Gastroesophageal sphincter (tissue), 4 donors: ENCODE results near the gene CLEC4M. TPM values are rescaled to one million over a fixed set of nuclear protein-coding genes. Genes with fewer than 3 reads are reported as not detected.
A peak's percentile ranks its signal among the peaks of the same experiment; 100 is the strongest.

ENCODE experiments used
- ATAC-seq: fragments of 150-250 bp; one replicate; pipeline ENCODE4 v1.9.1; 2016; ENCODE audit warnings: mild to moderate bottlenecking, moderate library complexity
- H3K27ac ChIP-seq, 4 donors: fragments of 200-600 bp; sonication (generic) in 3 of 4; 1 replicate in 3 of 4; 2 replicates in 1 of 4; pipeline ENCODE4 v1.5.1; 2016 to 2019
- H3K27me3 ChIP-seq: fragments of 200-600 bp; sonication (generic); one replicate; pipeline ENCODE4 v1.5.1; 2019
- H3K36me3 ChIP-seq, 2 donors: fragments of 200-600 bp; sonication (generic); one replicate each; pipeline ENCODE4 v1.5.1; 2019; ENCODE audit warnings: control low read depth in 1 of 2
- H3K4me1 ChIP-seq, 3 donors: fragments of 200-600 bp; sonication (generic); 1 replicate in 2 of 3; 2 replicates in 1 of 3; pipeline ENCODE4 v1.5.1; 2016 to 2019; ENCODE audit warnings: control low read depth in 2 of 3
- H3K4me3 ChIP-seq, 2 donors: fragments of 200-600 bp; sonication (generic); one replicate each; pipeline ENCODE4 v1.5.1; 2019; ENCODE audit warnings: mild to moderate bottlenecking in 1 of 2, moderate library complexity in 1 of 2
- H3K9me3 ChIP-seq, 3 donors: fragments of 200-600 bp; sonication (generic); one replicate each; pipeline ENCODE4 v1.5.1; 2017 to 2019; ENCODE audit warnings: control low read depth in 2 of 3
- EP300 ChIP-seq: sonication (generic); formaldehyde crosslinking; IDR thresholded peaks from one replicate; pipeline ENCODE4 v1.6.1; 2017; ENCODE audit warnings: antibody characterized with exemption, mild to moderate bottlenecking
- POLR2A ChIP-seq, 2 donors: fragments of 450-650 bp; IDR thresholded peaks; one replicate each; pipeline ENCODE4 v1.6.1; 2017; ENCODE audit warnings: antibody characterized with exemption in 2 of 2, mild to moderate bottlenecking in 2 of 2, moderate library complexity in 1 of 2
- POLR2AphosphoS5 ChIP-seq: sonication (generic); formaldehyde crosslinking; IDR thresholded peaks from one replicate; pipeline ENCODE4 v1.6.1; 2017; ENCODE audit warnings: antibody characterized with exemption
- WGBS, 2 donors: methylation state at CpG; one replicate each; pipeline ENCODE4 v1.1.5; 2018; ENCODE audit warnings: low coverage in 1 of 2; 5-methylcytosine and 5-hydroxymethylcytosine counted together
- total RNA-seq, 4 donors: library from RNA; depleted of rRNA; stranded (reverse); fragments of >200 nt; gene quantifications; one replicate each; pipeline ENCODE4 v1.1.0, GENCODE V29; 2016
- TF ChIP-seq, protein P1 (sequence below), 4 experiments: fragments of 200-600 bp in 2 of 4; fragments of 450-650 bp in 2 of 4; sonication (generic) in 1 of 4; IDR thresholded peaks; one replicate each; pipeline ENCODE4 v1.5.1; 2017 to 2019; ENCODE audit warnings: antibody characterized with exemption in 4 of 4, mild to moderate bottlenecking in 2 of 4, moderate library complexity in 2 of 4

The CLEC4M gene
- total RNA-seq, 4 donors from 2014 or later, result not detected

DNA sequence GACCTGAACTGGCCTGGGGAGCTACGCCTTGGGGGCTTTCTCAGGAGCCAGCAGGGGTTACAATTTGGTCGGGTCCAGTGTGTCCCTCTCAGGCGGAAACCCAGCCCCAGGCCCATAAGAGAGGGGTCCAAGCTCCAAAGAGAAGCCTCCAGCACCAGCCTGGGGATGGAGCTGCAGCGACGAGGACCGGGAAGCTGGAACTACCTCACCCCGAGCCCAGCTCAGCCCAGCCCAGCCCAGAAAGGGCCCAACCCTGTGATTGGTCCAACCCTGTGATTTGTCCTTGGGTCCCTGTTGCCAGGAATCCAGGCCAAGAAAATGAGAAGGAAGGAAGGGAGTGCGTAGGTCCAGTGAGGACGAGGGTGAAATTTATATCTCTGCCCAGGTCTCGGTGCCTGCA is 24.1 kb downstream of the CLEC4M start:
- Histone ChIP-seq H3K4me1 (peaks cover 0 to 13% (median 0%) of the 10 kb centered on the region in 3 donors), H3K9me3 (peaks cover 0 to 11% (median 0%) of the 10 kb centered on the region in 3 donors), H3K27me3 (peaks cover 91% of the 10 kb centered on the region), H3K4me3 (peak overlapping the region in 1 of 2 donors; percentile 35), H3K36me3 (no peaks in the 10 kb centered on the region), H3K27ac (no peak overlapping the region)
- ATAC-seq, result peak; percentile 59
- TF ChIP-seq, protein P1, sequence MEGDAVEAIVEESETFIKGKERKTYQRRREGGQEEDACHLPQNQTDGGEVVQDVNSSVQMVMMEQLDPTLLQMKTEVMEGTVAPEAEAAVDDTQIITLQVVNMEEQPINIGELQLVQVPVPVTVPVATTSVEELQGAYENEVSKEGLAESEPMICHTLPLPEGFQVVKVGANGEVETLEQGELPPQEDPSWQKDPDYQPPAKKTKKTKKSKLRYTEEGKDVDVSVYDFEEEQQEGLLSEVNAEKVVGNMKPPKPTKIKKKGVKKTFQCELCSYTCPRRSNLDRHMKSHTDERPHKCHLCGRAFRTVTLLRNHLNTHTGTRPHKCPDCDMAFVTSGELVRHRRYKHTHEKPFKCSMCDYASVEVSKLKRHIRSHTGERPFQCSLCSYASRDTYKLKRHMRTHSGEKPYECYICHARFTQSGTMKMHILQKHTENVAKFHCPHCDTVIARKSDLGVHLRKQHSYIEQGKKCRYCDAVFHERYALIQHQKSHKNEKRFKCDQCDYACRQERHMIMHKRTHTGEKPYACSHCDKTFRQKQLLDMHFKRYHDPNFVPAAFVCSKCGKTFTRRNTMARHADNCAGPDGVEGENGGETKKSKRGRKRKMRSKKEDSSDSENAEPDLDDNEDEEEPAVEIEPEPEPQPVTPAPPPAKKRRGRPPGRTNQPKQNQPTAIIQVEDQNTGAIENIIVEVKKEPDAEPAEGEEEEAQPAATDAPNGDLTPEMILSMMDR (IDR thresholded peaks at IDR 0.05), result no peak
- TF ChIP-seq POLR2AphosphoS5 (no peak), EP300 (no peak), POLR2A (IDR thresholded peaks at IDR 0.05) (peak in 1 of 2 donors; percentile 14)
- 0% methylated on average over 3 of the region's 10 CpGs; no CpG with 5 or more reads in 1 of the 2 donors for WGBS, 2 donors

DNA sequence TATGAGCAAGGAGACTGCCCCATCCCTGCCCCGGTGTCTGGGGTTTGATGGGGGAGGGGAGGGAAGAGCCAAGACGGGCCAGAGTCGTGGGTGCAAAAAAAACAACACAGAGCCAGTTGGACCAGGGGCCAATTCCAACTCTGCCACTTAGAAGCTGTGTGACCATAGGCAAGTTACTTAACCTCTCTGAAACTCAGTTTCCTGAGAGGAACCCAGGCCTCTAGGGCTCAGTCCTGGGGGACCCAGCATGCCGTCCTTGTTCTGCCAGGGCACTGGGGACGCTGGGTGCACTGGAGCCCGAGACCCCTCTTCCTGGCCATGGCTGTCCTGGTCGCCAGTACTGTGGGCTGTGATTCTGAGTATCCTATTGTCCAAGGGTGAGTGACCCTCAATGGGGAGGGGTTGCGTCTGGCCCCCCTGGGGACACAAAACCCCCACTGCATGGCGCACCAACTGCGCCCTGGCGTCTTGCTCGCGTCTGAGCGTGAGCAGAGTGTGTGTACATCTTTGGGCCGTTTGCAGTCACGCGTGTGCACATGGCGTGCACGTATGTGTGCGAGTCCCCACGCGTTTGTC is 24.6 kb downstream of the CLEC4M start:
- no peak overlapping the region for H3K27ac ChIP-seq
- no peak for ATAC-seq
- H3K4me1 ChIP-seq, result peaks cover 0 to 13% (median 0%) of the 10 kb centered on the region in 3 donors
- H3K36me3 ChIP-seq, result no peaks in the 10 kb centered on the region
- peak overlapping the region in 1 of 2 donors; percentile 35 for H3K4me3 ChIP-seq
- WGBS, 2 donors, result 3% methylated on average over 6 of the region's 22 CpGs; no CpG with 5 or more reads in 1 of the 2 donors
- H3K27me3 ChIP-seq, result peaks cover 89% of the 10 kb centered on the region
- TF ChIP-seq POLR2AphosphoS5 (no peak), POLR2A (IDR thresholded peaks at IDR 0.05) (no peak), EP300 (no peak)
- TF ChIP-seq, protein P1 (IDR thresholded peaks at IDR 0.05), result no peak
- H3K9me3 ChIP-seq, result peaks cover 0 to 11% (median 0%) of the 10 kb centered on the region in 3 donors

DNA sequence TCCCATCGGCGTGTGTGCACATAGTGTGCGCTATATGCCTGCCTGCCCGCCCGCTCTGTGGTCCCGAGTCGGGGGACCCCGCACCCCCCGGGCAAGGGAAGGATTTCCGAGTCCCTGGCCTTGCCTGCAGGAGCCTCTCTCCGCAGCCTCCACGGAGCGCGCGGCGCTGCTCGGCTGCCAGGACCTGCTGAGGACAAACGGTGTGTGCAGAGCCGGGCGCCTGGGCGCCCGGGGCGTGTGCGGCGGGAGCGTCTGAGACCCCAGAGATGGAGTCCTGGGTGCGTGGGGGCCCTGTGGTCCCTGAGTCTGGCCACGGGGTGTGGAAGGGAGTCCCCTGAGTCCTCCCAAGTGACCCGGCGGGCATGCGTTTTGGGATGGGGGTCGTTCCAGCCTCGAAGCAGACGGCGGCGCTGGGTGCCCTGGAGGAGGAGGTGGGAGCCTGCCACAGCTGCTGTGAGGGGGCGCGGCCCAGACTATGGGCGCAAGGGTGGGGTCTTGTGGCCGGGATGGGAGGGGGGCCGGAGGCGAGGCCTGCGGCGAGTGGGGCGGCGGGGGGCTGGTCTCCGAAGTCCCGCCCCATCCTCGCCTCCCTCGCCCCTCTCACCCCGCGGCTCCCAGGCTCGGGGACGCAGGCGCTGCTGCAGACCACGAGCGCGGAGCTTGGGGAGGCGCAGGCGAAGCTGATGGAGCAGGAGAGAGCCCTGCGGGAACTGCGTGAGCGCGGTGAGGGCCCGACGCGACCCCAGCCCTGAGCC is 25.3 kb downstream of the CLEC4M start:
- peak overlapping the region in 1 of 2 donors; percentile 35 for H3K4me3 ChIP-seq
- H3K9me3 ChIP-seq, result peaks cover 0 to 11% (median 0%) of the 10 kb centered on the region in 3 donors
- TF ChIP-seq POLR2A (IDR thresholded peaks at IDR 0.05) (no peak), POLR2AphosphoS5 (no peak), EP300 (no peak)
- TF ChIP-seq, protein P1 (IDR thresholded peaks at IDR 0.05), result no peak
- H3K4me1 ChIP-seq, result peaks cover 0 to 13% (median 0%) of the 10 kb centered on the region in 3 donors
- peaks cover 82% of the 10 kb centered on the region for H3K27me3 ChIP-seq
- no CpG with 5 or more reads among the region's 67 CpGs for WGBS, 2 donors
- ATAC-seq, result no peak
- H3K36me3 ChIP-seq, result no peaks in the 10 kb centered on the region
- H3K27ac ChIP-seq, result no peak overlapping the region

DNA sequence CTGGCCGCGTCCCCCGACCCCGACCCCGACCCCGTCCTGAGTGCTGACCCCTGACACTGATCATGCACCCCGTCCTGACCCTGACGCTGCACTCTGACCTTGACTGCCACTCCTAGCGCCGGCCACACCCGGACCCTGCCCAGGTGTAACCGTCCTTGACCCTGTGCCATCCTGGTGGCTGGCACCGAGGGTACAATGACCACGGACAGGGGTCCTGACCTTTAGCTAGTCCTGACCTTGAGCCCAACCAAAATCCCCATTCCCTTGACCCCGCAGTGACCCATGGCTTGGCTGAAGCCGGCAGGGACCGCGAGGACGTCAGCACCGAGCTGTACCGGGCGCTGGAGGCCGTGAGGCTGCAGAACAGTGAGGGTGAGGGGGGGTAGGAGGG is 25.9 kb downstream of the CLEC4M start:
- no peak for ATAC-seq

More for the DNA sequence above, 25.9 kb downstream of the CLEC4M start:
- Histone ChIP-seq H3K27ac (no peak overlapping the region), H3K4me1 (peaks cover 0 to 13% (median 0%) of the 10 kb centered on the region in 3 donors), H3K4me3 (peak overlapping the region in 1 of 2 donors; percentile 35), H3K27me3 (peaks cover 82% of the 10 kb centered on the region), H3K9me3 (peaks cover 0 to 11% (median 0%) of the 10 kb centered on the region in 3 donors), H3K36me3 (no peaks in the 10 kb centered on the region)
- whole genome bisulfite sequencing, 2 donors, result 0% methylated on average over 5 of the region's 23 CpGs; no CpG with 5 or more reads in 1 of the 2 donors
- TF ChIP-seq, protein P1 (IDR thresholded peaks at IDR 0.05), result no peak
- TF ChIP-seq EP300, result no peak
- no peak for TF ChIP-seq POLR2AphosphoS5
- TF ChIP-seq POLR2A (IDR thresholded peaks at IDR 0.05), result no peak
